HG02623 (cell line): ENCODE results near the gene CDK12.
"Not testable (repeated sequence)": the region's sequence is repeated elsewhere in the genome, so short reads cannot be mapped to it uniquely, and the experiment has no call there.

Source experiments
- ATAC-seq: cut with Tn5 transposase; IDR thresholded peaks from one replicate; pipeline ENCODE4 v1.9.1; 2021; ENCODE audit warnings: moderate library complexity; ENCODE audit not compliant: unreplicated experiment

Gene CDK12

GRCh38 chr17:39461113-39461925, at the start of gene CDK12:
CDK12 (plus strand) TSS chr17:39461486; CDS start chr17:39462072, 586 bp downstream.
- ATAC-seq: peak; percentile 69

- ATAC-seq: no peak
These were observed 45.1 kb upstream of the CDK12 start for GRCh38 chr17:39416141-39416540.

GRCh38 chr17:39429600-39429999, 31.7 kb upstream of the CDK12 start:
- ATAC-seq: no peak

GRCh38 chr17:39439868-39440267, 21.4 kb upstream of the CDK12 start:
- ATAC-seq: not testable (repeated sequence)

GRCh38 chr17:39443326-39443725, 18.0 kb upstream of the CDK12 start:
- no peak for ATAC-seq

GRCh38 chr17:39447561-39447960, 13.7 kb upstream of the CDK12 start:
- no peak for ATAC-seq

GRCh38 chr17:39450051-39450450, 11.2 kb upstream of the CDK12 start:
- ATAC-seq: no peak

GRCh38 chr17:39450847-39451581, 10.3 kb upstream of the CDK12 start, which contains the start of gene MED1:
MED1 (minus strand) TSS chr17:39451263; CDS start chr17:39451062, 201 bp downstream.
- peak; percentile 72 for ATAC-seq

GRCh38 chr17:39455919-39456318, 5.4 kb upstream of the CDK12 start:
- ATAC-seq: no peak

- ATAC-seq: peak; percentile 41
These were observed 762 bp downstream of the CDK12 start for GRCh38 chr17:39461926-39462569.

- no peak for ATAC-seq
These were observed 1.5 kb downstream of the CDK12 start for GRCh38 chr17:39462631-39463375.

- not testable (repeated sequence) for ATAC-seq
These were observed 3.4 kb downstream of the CDK12 start for GRCh38 chr17:39464639-39465181.

GRCh38 chr17:39468610-39469009, 7.3 kb downstream of the CDK12 start:
- not testable (repeated sequence) for ATAC-seq

- ATAC-seq: no peak
These were observed 12.0 kb downstream of the CDK12 start for GRCh38 chr17:39473310-39473709.

GRCh38 chr17:39479631-39480030, 18.3 kb downstream of the CDK12 start:
- ATAC-seq: not testable (repeated sequence)

GRCh38 chr17:39483506-39483905, 22.2 kb downstream of the CDK12 start:
- ATAC-seq: no peak

- peak; percentile 67 for ATAC-seq
These were observed 22.9 kb downstream of the CDK12 start for GRCh38 chr17:39484178-39484577.

GRCh38 chr17:39485555-39485954, 24.3 kb downstream of the CDK12 start:
- no peak for ATAC-seq

GRCh38 chr17:39486242-39486641, 25.0 kb downstream of the CDK12 start:
- no peak for ATAC-seq

GRCh38 chr17:39487490-39487889, 26.2 kb downstream of the CDK12 start:
- not testable (repeated sequence) for ATAC-seq
